ENCODE measurements around the gene PA2G4. TPM values are rescaled to one million over a fixed set of nuclear protein-coding genes. Genes with fewer than 3 reads are reported as not detected.

PA2G4 gene
- polyA plus RNA-seq, 1 donor from 2014 or later, result 115 TPM

DNA sequence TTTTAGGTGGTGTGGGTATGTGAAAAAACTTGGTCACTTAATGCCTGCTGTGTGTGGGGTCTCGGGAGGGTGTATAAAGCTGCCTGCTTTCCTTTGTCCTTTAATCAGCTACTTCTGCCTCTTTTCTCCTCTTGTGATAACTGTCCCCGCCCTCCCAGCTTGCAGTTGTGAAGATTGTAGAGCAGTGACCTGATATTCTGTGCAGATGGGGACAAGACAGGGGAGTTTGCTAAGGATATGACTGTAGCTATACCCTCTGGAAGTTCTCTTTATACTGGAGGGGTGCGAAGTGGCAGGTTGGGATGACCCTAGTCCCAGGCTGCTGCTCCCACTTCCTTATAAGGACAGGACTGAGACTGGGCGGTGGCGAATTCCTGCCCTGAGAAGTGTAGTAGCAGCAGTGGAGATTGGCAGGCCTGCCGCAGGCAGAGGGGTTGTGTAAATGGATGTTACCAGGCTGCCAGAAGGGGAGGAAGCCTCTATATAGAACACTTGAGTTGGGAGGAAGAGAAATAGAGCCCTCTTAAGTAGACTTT, 54.6 kb downstream of the PA2G4 start:
- peaks cover 27% of the 10 kb centered on the region for H3K79me2 ChIP-seq (replicated peaks; ENCODE audit: insufficient read depth, low read length)

DNA sequence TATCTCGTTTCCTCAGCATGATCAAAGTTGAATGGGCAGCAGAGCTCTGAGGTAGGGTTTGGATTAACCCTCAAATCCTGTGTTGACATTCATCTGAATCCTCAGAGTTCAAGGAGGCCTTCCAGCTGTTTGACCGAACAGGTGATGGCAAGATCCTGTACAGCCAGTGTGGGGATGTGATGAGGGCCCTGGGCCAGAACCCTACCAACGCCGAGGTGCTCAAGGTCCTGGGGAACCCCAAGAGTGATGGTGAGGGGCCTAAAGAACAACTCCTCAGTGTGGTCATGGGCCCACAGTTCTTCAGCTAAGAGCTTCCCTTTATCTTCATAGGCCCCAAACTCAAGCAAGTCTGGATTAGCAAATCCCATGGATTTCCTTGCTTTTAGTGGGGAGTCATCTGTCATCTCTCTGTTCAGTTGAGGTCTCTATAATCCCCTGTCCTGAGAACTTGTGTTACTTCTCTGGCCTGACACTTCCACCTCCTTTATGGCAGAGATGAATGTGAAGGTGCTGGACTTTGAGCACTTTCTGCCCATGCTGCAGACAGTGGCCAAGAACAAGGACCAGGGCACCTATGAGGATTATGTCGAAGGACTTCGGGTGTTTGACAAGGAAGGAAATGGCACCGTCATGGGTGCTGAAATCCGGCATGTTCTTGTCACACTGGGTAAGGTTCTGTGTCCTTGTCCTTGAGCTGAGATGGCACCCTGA, 55.3 kb downstream of the PA2G4 start:
- H3K9me3 ChIP-seq (ENCODE audit: low read length), result no peaks in the 10 kb centered on the region
- peaks cover 5% of the 10 kb centered on the region for H3F3A ChIP-seq (ENCODE audit: insufficient read depth, low read length, poor library complexity, severe bottlenecking)
- H3K27me3 ChIP-seq (ENCODE audit: insufficient read depth, low read depth, low read length), result no peaks in the 10 kb centered on the region
- no peak overlapping the region for H2AFZ ChIP-seq (ENCODE audit: low read depth, low read length)
- H3K79me2 ChIP-seq (replicated peaks; ENCODE audit: insufficient read depth, low read length), result peaks cover 26% of the 10 kb centered on the region
- peak overlapping the region; percentile 97 for H3K4me2 ChIP-seq (ENCODE audit: low read length)
- H3K9me2 ChIP-seq (ENCODE audit: insufficient read depth, low read length), result no peaks in the 10 kb centered on the region
- H3K4me3 ChIP-seq (ENCODE audit: low read length), result peak overlapping the region; percentile 79
- peak overlapping the region; percentile 95 for H3K27ac ChIP-seq (ENCODE audit: low read length)
- H4K20me1 ChIP-seq (ENCODE audit: insufficient read depth), result peaks cover 5% of the 10 kb centered on the region
- peak overlapping the region; percentile 97 for H3K9ac ChIP-seq (ENCODE audit: low read length)
- TF ChIP-seq MXI1 (conservative IDR thresholded peaks at IDR 0.05; ENCODE audit: poor library complexity, severe bottlenecking), result no peak
- TF ChIP-seq, protein P1, sequence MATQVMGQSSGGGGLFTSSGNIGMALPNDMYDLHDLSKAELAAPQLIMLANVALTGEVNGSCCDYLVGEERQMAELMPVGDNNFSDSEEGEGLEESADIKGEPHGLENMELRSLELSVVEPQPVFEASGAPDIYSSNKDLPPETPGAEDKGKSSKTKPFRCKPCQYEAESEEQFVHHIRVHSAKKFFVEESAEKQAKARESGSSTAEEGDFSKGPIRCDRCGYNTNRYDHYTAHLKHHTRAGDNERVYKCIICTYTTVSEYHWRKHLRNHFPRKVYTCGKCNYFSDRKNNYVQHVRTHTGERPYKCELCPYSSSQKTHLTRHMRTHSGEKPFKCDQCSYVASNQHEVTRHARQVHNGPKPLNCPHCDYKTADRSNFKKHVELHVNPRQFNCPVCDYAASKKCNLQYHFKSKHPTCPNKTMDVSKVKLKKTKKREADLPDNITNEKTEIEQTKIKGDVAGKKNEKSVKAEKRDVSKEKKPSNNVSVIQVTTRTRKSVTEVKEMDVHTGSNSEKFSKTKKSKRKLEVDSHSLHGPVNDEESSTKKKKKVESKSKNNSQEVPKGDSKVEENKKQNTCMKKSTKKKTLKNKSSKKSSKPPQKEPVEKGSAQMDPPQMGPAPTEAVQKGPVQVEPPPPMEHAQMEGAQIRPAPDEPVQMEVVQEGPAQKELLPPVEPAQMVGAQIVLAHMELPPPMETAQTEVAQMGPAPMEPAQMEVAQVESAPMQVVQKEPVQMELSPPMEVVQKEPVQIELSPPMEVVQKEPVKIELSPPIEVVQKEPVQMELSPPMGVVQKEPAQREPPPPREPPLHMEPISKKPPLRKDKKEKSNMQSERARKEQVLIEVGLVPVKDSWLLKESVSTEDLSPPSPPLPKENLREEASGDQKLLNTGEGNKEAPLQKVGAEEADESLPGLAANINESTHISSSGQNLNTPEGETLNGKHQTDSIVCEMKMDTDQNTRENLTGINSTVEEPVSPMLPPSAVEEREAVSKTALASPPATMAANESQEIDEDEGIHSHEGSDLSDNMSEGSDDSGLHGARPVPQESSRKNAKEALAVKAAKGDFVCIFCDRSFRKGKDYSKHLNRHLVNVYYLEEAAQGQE (IDR thresholded peaks at IDR 0.05; ENCODE audit: borderline replicate concordance), result no peak
- no peak for TF ChIP-seq EP300 (conservative IDR thresholded peaks at IDR 0.05; ENCODE audit: poor library complexity, severe bottlenecking)
- TF ChIP-seq POLR2AphosphoS5 (IDR thresholded peaks at IDR 0.05), result no peak
- TF ChIP-seq SMC3 (conservative IDR thresholded peaks at IDR 0.05; ENCODE audit: poor library complexity), result no peak
- TF ChIP-seq RAD21 (conservative IDR thresholded peaks at IDR 0.05), result no peak
- no peak for TF ChIP-seq TAF1 (IDR thresholded peaks at IDR 0.05; ENCODE audit: low read depth)
- TF ChIP-seq EZH2 (IDR thresholded peaks at IDR 0.05; ENCODE audit: borderline replicate concordance, insufficient read depth, low read length, poor library complexity, severe bottlenecking), result no peak
- TF ChIP-seq, protein P2, sequence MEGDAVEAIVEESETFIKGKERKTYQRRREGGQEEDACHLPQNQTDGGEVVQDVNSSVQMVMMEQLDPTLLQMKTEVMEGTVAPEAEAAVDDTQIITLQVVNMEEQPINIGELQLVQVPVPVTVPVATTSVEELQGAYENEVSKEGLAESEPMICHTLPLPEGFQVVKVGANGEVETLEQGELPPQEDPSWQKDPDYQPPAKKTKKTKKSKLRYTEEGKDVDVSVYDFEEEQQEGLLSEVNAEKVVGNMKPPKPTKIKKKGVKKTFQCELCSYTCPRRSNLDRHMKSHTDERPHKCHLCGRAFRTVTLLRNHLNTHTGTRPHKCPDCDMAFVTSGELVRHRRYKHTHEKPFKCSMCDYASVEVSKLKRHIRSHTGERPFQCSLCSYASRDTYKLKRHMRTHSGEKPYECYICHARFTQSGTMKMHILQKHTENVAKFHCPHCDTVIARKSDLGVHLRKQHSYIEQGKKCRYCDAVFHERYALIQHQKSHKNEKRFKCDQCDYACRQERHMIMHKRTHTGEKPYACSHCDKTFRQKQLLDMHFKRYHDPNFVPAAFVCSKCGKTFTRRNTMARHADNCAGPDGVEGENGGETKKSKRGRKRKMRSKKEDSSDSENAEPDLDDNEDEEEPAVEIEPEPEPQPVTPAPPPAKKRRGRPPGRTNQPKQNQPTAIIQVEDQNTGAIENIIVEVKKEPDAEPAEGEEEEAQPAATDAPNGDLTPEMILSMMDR (IDR thresholded peaks at IDR 0.05; ENCODE audit: poor library complexity, severe bottlenecking), result no peak
- peaks cover 13% of the 10 kb centered on the region for H3K36me3 ChIP-seq (ENCODE audit: insufficient read depth, low read length)

More for the DNA sequence above, 54.6 kb downstream of the PA2G4 start:
- H4K20me1 ChIP-seq (ENCODE audit: insufficient read depth), result peaks cover 5% of the 10 kb centered on the region
- H3K4me2 ChIP-seq (ENCODE audit: low read length), result peak overlapping the region; percentile 97
- no peaks in the 10 kb centered on the region for H3K9me3 ChIP-seq (ENCODE audit: low read length)
- peaks cover 5% of the 10 kb centered on the region for H3F3A ChIP-seq (ENCODE audit: insufficient read depth, low read length, poor library complexity, severe bottlenecking)
- peak overlapping the region; percentile 97 for H3K9ac ChIP-seq (ENCODE audit: low read length)
- no peaks in the 10 kb centered on the region for H3K27me3 ChIP-seq (ENCODE audit: insufficient read depth, low read depth, low read length)
- H2AFZ ChIP-seq (ENCODE audit: low read depth, low read length), result no peak overlapping the region
- H3K4me3 ChIP-seq (ENCODE audit: low read length), result peak overlapping the region; percentile 79
- no peaks in the 10 kb centered on the region for H3K9me2 ChIP-seq (ENCODE audit: insufficient read depth, low read length)
- H3K27ac ChIP-seq (ENCODE audit: low read length), result peak overlapping the region; percentile 95
- peaks cover 13% of the 10 kb centered on the region for H3K36me3 ChIP-seq (ENCODE audit: insufficient read depth, low read length)
- TF ChIP-seq, protein P2 (IDR thresholded peaks at IDR 0.05; ENCODE audit: poor library complexity, severe bottlenecking), result no peak
- TF ChIP-seq POLR2AphosphoS5 (IDR thresholded peaks at IDR 0.05) (peak; percentile 57), TAF1 (IDR thresholded peaks at IDR 0.05; ENCODE audit: low read depth) (peak; percentile 56), RAD21 (conservative IDR thresholded peaks at IDR 0.05) (peak; percentile 10)

All from neural cell (in vitro differentiated cells).